Stomach (tissue), 4 donors: ENCODE results near the gene RGS6.

Experiments used
- EP300 ChIP-seq: sonication (generic); formaldehyde crosslinking; IDR thresholded peaks from one replicate; pipeline ENCODE4 v1.6.1; 2017; ENCODE audit warnings: antibody characterized with exemption
- TF ChIP-seq, protein P1 (sequence below), 7 experiments: fragments of 450-650 bp in 4 of 7; fragments of 200-600 bp in 3 of 7; sonication (generic) in 3 of 7; IDR thresholded peaks; one replicate each; pipeline ENCODE4 v1.5.1; 2016 to 2019; ENCODE audit warnings: antibody characterized with exemption in 7 of 7, control low read depth in 2 of 7, mild to moderate bottlenecking in 1 of 7

DNA sequence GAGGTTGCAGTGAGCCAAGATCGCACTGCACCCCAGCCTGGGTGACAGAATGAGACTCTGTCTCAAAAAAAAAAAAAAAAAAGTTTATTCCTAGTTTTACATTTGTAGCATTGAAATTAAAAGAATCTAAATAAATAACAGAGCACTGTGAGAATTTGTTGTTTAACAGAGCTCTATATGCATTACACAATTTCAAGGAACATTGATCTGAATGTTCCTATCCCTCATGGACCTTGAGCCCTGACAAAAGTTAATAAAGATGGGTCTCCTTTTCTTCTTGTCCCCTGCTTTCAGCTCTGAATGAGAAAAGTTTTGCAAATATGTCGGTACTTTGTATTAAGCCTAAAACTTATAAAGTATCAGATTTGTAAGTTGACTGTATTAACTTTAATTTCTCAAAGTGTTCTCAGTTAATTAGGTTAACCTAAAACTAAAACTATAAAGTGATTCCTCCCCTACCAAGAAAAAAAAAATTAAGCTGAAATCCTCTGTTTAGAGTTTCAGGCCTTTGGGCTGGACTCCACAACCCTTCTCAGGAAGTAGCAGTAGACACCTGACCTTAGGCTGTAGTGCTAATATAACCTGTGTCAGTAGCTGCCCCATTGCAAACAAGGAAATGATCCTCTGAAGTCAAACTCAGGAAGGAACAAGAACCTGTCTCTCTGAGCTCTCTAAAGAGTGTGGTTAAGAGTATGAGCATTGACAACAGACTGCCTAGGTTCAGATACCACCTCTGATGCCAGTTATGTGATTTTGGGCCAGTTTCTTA lies 484.0 kb downstream of the RGS6 start:
- TF ChIP-seq, protein P1, sequence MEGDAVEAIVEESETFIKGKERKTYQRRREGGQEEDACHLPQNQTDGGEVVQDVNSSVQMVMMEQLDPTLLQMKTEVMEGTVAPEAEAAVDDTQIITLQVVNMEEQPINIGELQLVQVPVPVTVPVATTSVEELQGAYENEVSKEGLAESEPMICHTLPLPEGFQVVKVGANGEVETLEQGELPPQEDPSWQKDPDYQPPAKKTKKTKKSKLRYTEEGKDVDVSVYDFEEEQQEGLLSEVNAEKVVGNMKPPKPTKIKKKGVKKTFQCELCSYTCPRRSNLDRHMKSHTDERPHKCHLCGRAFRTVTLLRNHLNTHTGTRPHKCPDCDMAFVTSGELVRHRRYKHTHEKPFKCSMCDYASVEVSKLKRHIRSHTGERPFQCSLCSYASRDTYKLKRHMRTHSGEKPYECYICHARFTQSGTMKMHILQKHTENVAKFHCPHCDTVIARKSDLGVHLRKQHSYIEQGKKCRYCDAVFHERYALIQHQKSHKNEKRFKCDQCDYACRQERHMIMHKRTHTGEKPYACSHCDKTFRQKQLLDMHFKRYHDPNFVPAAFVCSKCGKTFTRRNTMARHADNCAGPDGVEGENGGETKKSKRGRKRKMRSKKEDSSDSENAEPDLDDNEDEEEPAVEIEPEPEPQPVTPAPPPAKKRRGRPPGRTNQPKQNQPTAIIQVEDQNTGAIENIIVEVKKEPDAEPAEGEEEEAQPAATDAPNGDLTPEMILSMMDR (IDR thresholded peaks at IDR 0.05) = no peak
- no peak for TF ChIP-seq EP300
